GM23338 (cell line): Measurements from ENCODE around the gene MEP1A.

Source experiments
- EZH2 ChIP-seq: fragments of 200-600 bp; sonication (generic); IDR thresholded peaks from one replicate; pipeline ENCODE4 v1.8.0; 2017; ENCODE audit warnings: antibody characterized with exemption, mild to moderate bottlenecking, low read depth; ENCODE audit not compliant: unreplicated experiment
- EZH2phosphoT487 ChIP-seq: fragments of 200-600 bp; sonication (generic); IDR thresholded peaks from one replicate; pipeline ENCODE4 v1.8.1; 2018; ENCODE audit warnings: antibody characterized with exemption; ENCODE audit not compliant: unreplicated experiment
- TF ChIP-seq, protein P1 (sequence below): IDR thresholded peaks from one replicate; pipeline ENCODE4 v1.6.1; 2018; ENCODE audit warnings: antibody characterized with exemption; ENCODE audit not compliant: unreplicated experiment
- TF ChIP-seq, protein P2 (sequence below), 2 experiments: fragments of 200-600 bp in 1 of 2; sonication (generic) in 1 of 2; conservative IDR thresholded peaks; 2 replicates each; pipeline versions ENCODE4 v1.5.1 to v1.6.1; 2016 to 2017; ENCODE audit warnings: antibody characterized with exemption in 2 of 2, low read depth in 2 of 2, mild to moderate bottlenecking in 2 of 2, moderate library complexity in 1 of 2

DNA sequence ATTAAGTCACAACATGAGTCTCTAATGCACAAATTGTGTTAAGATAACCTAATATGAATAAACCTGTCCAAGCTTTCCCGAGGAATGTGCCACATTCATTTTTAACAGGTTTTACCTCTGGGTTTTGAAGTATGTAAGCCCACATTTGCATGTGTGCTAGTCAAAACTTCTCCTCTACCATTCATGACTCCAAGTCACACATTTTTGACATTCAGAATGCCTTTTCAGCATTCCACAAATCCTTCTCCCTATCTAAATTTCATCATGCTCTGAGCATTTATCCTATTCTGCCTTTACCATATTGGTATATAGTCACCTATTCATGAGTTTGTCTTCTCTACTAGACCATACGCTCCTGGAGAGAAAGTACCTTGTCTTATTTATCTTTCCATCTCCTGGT is 72.0 kb downstream of the MEP1A start:
- TF ChIP-seq, protein P1, sequence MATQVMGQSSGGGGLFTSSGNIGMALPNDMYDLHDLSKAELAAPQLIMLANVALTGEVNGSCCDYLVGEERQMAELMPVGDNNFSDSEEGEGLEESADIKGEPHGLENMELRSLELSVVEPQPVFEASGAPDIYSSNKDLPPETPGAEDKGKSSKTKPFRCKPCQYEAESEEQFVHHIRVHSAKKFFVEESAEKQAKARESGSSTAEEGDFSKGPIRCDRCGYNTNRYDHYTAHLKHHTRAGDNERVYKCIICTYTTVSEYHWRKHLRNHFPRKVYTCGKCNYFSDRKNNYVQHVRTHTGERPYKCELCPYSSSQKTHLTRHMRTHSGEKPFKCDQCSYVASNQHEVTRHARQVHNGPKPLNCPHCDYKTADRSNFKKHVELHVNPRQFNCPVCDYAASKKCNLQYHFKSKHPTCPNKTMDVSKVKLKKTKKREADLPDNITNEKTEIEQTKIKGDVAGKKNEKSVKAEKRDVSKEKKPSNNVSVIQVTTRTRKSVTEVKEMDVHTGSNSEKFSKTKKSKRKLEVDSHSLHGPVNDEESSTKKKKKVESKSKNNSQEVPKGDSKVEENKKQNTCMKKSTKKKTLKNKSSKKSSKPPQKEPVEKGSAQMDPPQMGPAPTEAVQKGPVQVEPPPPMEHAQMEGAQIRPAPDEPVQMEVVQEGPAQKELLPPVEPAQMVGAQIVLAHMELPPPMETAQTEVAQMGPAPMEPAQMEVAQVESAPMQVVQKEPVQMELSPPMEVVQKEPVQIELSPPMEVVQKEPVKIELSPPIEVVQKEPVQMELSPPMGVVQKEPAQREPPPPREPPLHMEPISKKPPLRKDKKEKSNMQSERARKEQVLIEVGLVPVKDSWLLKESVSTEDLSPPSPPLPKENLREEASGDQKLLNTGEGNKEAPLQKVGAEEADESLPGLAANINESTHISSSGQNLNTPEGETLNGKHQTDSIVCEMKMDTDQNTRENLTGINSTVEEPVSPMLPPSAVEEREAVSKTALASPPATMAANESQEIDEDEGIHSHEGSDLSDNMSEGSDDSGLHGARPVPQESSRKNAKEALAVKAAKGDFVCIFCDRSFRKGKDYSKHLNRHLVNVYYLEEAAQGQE, result no peak
- TF ChIP-seq EZH2phosphoT487 (no peak), EZH2 (no peak)
- TF ChIP-seq, protein P2, sequence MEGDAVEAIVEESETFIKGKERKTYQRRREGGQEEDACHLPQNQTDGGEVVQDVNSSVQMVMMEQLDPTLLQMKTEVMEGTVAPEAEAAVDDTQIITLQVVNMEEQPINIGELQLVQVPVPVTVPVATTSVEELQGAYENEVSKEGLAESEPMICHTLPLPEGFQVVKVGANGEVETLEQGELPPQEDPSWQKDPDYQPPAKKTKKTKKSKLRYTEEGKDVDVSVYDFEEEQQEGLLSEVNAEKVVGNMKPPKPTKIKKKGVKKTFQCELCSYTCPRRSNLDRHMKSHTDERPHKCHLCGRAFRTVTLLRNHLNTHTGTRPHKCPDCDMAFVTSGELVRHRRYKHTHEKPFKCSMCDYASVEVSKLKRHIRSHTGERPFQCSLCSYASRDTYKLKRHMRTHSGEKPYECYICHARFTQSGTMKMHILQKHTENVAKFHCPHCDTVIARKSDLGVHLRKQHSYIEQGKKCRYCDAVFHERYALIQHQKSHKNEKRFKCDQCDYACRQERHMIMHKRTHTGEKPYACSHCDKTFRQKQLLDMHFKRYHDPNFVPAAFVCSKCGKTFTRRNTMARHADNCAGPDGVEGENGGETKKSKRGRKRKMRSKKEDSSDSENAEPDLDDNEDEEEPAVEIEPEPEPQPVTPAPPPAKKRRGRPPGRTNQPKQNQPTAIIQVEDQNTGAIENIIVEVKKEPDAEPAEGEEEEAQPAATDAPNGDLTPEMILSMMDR (conservative IDR thresholded peaks at IDR 0.05; ENCODE audit: low read depth in 2 of 2), result no peak
